GM23338 (cell line): Measurements from ENCODE around the gene CGRRF1. TPM values are rescaled to one million over a fixed set of nuclear protein-coding genes. Genes with fewer than 3 reads are reported as not detected.

Experiments used
- ATAC-seq: fragments of 200-7000 bp; cut with Tn5 transposase; 3 replicates; pipeline ENCODE4 v1.9.1; 2020
- DNase-seq: peaks from one replicate; pipeline ENCODE4 v3.0.0-alpha.2; 2015; ENCODE audit warnings: low spot score
- H2AFZ ChIP-seq: fragments of 200-600 bp; sonication (generic); 2 replicates; pipeline ENCODE4 v1.8.0; 2016; ENCODE audit warnings: antibody characterized with exemption, mild to moderate bottlenecking, moderate library complexity
- H3F3A ChIP-seq: fragments of 200-600 bp; sonication (generic); replicated peaks from 2 replicates; pipeline ENCODE4 v1.8.0; 2017; ENCODE audit warnings: antibody characterized with exemption, mixed run types, low read depth
- H3K27ac ChIP-seq: fragments of 200-600 bp; sonication (generic); 2 replicates; pipeline ENCODE4 v1.6.1; 2016; ENCODE audit warnings: low read depth
- H3K27me3 ChIP-seq: fragments of 200-600 bp; sonication (generic); 2 replicates; pipeline ENCODE4 v1.8.0; 2016; ENCODE audit warnings: mild to moderate bottlenecking, mixed run types, moderate library complexity; ENCODE audit not compliant: insufficient read depth
- H3K36me3 ChIP-seq: fragments of 200-600 bp; sonication (generic); 2 replicates; pipeline ENCODE4 v1.8.0; 2016; ENCODE audit warnings: mild to moderate bottlenecking; ENCODE audit not compliant: insufficient read depth
- H3K4me1 ChIP-seq: fragments of 200-600 bp; sonication (generic); 2 replicates; pipeline ENCODE4 v1.8.0; 2016; ENCODE audit warnings: mild to moderate bottlenecking, moderate library complexity; ENCODE audit not compliant: insufficient read depth
- H3K4me2 ChIP-seq: fragments of 200-600 bp; sonication (generic); 2 replicates; pipeline ENCODE4 v1.7.1; 2017; ENCODE audit warnings: mixed run types
- H3K4me3 ChIP-seq: fragments of 200-600 bp; sonication (generic); 2 replicates; pipeline ENCODE4 v1.6.1; 2016; ENCODE audit warnings: mixed run types
- H3K79me2 ChIP-seq: fragments of 200-600 bp; sonication (generic); replicated peaks from 2 replicates; pipeline ENCODE4 v1.8.0; 2017; ENCODE audit warnings: mild to moderate bottlenecking; ENCODE audit not compliant: insufficient read depth
- H3K9me2 ChIP-seq: fragments of 200-600 bp; sonication (generic); 2 replicates; pipeline ENCODE4 v1.8.0; 2017; ENCODE audit not compliant: insufficient read depth
- H4K20me1 ChIP-seq: fragments of 200-600 bp; sonication (generic); replicated peaks from 2 replicates; pipeline ENCODE4 v1.8.0; 2017; ENCODE audit warnings: mild to moderate bottlenecking; ENCODE audit not compliant: insufficient read depth
- H3K27ac Mint-ChIP-seq: 2 replicates; pipeline ENCODE4 v1.8.0; 2020; ENCODE audit warnings: inconsistent platforms, mild to moderate bottlenecking, moderate library complexity, mixed read lengths
- H3K27me3 Mint-ChIP-seq: 3 replicates; pipeline ENCODE4 v1.8.0; 2022; ENCODE audit warnings: low read depth, mild to moderate bottlenecking, moderate library complexity, mixed read lengths, inconsistent platforms; ENCODE audit not compliant: insufficient read depth, poor library complexity
- H3K36me3 Mint-ChIP-seq: 3 replicates; pipeline ENCODE4 v1.8.0; 2021; ENCODE audit warnings: low read depth, mild to moderate bottlenecking, inconsistent platforms, moderate library complexity, mixed read lengths
- H3K4me1 Mint-ChIP-seq: 3 replicates; pipeline ENCODE4 v1.8.0; 2020; ENCODE audit warnings: mild to moderate bottlenecking, inconsistent platforms, mixed read lengths
- H3K4me3 Mint-ChIP-seq: 3 replicates; pipeline ENCODE4 v1.8.0; 2021; ENCODE audit warnings: moderate library complexity, mild to moderate bottlenecking, inconsistent platforms, mixed read lengths
- H3K9me3 Mint-ChIP-seq: 3 replicates; pipeline ENCODE4 v1.8.0; 2020; ENCODE audit warnings: moderate library complexity, mild to moderate bottlenecking, inconsistent platforms, mixed read lengths
- CREB1 ChIP-seq: fragments of 250-450 bp; sonication (Bioruptor Pico); IDR thresholded peaks from 2 replicates; pipeline ENCODE4 v1.5.0; 2020; ENCODE audit warnings: low read depth, mild to moderate bottlenecking, moderate library complexity
- POLR2AphosphoS5 ChIP-seq: IDR thresholded peaks from 2 replicates; pipeline ENCODE4 v1.6.1; 2016; ENCODE audit warnings: antibody characterized with exemption, low read depth
- STAT1 ChIP-seq: IDR thresholded peaks from one replicate; pipeline ENCODE4 v1.6.1; 2016; ENCODE audit warnings: antibody characterized with exemption; ENCODE audit not compliant: unreplicated experiment
- polyA plus RNA-seq: library from polyadenylated mRNA; unstranded; fragments of >200 nt; fragmentation: Nextera tagmentation; extraction: Ambion mirVana; gene quantifications from 2 replicates; pipeline ENCODE4 v1.2.1, GENCODE V29; 2016
- total RNA-seq: library from RNA; depleted of rRNA; stranded (reverse); fragments of >200 nt; shearing (Covaris generic); gene quantifications from 2 replicates; pipeline ENCODE4 v1.2.3, GENCODE V29; 2014
- TF ChIP-seq, protein P1 (sequence below): fragments of 250-450 bp; sonication (Bioruptor Pico); IDR thresholded peaks from 2 replicates; pipeline ENCODE4 v1.5.0; 2020; ENCODE audit warnings: mild to moderate bottlenecking, moderate library complexity
- TF ChIP-seq, protein P2 (sequence below), 2 experiments: fragments of 200-600 bp in 1 of 2; sonication (generic) in 1 of 2; conservative IDR thresholded peaks; 2 replicates each; pipeline versions ENCODE4 v1.5.1 to v1.6.1; 2016 to 2017; ENCODE audit warnings: antibody characterized with exemption in 2 of 2, low read depth in 2 of 2, mild to moderate bottlenecking in 2 of 2, moderate library complexity in 1 of 2

Gene CGRRF1
- total and polyA plus RNA-seq, 2 experiments from 2014 or later: 18.8 to 28.3 TPM

DNA sequence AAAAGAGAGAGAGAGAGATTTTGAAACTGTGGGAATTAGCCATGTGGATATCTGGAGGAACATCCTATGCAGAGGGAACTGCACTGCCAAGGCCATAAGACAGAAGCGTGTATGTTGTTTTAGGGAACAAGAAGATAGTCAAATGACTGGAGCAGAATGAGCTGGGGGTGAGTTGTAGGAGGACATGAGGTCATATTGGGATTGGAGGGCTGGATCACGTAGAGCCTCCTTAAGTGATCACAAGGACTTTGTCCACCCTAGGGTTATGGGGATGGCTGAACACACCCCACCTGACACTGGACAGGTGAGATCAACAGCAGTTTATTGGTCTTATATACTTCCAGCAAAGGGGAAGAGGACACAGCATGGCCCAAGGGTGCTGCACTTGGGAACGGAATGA is 8.2 kb upstream of the CGRRF1 start:
- Mint-ChIP-seq H3K4me3 (no peak overlapping the region), H3K36me3 (no peaks in the 10 kb centered on the region), H3K27me3 (peaks cover 5% of the 10 kb centered on the region), H3K9me3 (no peaks in the 10 kb centered on the region), H3K4me1 (no peaks in the 10 kb centered on the region), H3K27ac (no peak overlapping the region)
- Histone ChIP-seq H3K27ac (no peak overlapping the region), H3F3A (no peaks in the 10 kb centered on the region), H3K4me2 (no peak overlapping the region), H3K27me3 (no peaks in the 10 kb centered on the region), H2AFZ (no peak overlapping the region; the same call in 1 of the 2 replicates), H3K9me2 (no peaks in the 10 kb centered on the region), H3K36me3 (no peaks in the 10 kb centered on the region), H3K4me1 (no peaks in the 10 kb centered on the region), H3K79me2 (no peaks in the 10 kb centered on the region), H4K20me1 (no peaks in the 10 kb centered on the region), H3K4me3 (no peak overlapping the region)
- ATAC-seq (no peak), DNase-seq (no peak)
- TF ChIP-seq, protein P1, sequence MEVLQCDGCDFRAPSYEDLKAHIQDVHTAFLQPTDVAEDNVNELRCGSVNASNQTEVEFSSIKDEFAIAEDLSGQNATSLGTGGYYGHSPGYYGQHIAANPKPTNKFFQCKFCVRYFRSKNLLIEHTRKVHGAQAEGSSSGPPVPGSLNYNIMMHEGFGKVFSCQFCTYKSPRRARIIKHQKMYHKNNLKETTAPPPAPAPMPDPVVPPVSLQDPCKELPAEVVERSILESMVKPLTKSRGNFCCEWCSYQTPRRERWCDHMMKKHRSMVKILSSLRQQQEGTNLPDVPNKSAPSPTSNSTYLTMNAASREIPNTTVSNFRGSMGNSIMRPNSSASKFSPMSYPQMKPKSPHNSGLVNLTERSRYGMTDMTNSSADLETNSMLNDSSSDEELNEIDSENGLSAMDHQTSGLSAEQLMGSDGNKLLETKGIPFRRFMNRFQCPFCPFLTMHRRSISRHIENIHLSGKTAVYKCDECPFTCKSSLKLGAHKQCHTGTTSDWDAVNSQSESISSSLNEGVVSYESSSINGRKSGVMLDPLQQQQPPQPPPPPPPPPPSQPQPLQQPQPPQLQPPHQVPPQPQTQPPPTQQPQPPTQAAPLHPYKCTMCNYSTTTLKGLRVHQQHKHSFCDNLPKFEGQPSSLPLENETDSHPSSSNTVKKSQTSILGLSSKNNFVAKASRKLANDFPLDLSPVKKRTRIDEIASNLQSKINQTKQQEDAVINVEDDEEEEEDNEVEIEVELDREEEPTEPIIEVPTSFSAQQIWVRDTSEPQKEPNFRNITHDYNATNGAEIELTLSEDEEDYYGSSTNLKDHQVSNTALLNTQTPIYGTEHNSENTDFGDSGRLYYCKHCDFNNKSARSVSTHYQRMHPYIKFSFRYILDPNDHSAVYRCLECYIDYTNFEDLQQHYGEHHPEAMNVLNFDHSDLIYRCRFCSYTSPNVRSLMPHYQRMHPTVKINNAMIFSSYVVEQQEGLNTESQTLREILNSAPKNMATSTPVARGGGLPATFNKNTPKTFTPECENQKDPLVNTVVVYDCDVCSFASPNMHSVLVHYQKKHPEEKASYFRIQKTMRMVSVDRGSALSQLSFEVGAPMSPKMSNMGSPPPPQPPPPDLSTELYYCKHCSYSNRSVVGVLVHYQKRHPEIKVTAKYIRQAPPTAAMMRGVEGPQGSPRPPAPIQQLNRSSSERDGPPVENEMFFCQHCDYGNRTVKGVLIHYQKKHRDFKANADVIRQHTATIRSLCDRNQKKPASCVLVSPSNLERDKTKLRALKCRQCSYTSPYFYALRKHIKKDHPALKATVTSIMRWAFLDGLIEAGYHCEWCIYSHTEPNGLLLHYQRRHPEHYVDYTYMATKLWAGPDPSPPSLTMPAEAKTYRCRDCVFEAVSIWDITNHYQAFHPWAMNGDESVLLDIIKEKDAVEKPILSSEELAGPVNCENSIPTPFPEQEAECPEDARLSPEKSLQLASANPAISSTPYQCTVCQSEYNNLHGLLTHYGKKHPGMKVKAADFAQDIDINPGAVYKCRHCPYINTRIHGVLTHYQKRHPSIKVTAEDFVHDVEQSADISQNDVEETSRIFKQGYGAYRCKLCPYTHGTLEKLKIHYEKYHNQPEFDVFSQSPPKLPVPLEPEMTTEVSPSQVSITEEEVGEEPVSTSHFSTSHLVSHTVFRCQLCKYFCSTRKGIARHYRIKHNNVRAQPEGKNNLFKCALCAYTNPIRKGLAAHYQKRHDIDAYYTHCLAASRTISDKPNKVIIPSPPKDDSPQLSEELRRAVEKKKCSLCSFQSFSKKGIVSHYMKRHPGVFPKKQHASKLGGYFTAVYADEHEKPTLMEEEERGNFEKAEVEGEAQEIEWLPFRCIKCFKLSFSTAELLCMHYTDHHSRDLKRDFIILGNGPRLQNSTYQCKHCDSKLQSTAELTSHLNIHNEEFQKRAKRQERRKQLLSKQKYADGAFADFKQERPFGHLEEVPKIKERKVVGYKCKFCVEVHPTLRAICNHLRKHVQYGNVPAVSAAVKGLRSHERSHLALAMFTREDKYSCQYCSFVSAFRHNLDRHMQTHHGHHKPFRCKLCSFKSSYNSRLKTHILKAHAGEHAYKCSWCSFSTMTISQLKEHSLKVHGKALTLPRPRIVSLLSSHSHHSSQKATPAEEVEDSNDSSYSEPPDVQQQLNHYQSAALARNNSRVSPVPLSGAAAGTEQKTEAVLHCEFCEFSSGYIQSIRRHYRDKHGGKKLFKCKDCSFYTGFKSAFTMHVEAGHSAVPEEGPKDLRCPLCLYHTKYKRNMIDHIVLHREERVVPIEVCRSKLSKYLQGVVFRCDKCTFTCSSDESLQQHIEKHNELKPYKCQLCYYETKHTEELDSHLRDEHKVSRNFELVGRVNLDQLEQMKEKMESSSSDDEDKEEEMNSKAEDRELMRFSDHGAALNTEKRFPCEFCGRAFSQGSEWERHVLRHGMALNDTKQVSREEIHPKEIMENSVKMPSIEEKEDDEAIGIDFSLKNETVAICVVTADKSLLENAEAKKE (CRISPR knock-in tag): no peak
- TF ChIP-seq, protein P2, sequence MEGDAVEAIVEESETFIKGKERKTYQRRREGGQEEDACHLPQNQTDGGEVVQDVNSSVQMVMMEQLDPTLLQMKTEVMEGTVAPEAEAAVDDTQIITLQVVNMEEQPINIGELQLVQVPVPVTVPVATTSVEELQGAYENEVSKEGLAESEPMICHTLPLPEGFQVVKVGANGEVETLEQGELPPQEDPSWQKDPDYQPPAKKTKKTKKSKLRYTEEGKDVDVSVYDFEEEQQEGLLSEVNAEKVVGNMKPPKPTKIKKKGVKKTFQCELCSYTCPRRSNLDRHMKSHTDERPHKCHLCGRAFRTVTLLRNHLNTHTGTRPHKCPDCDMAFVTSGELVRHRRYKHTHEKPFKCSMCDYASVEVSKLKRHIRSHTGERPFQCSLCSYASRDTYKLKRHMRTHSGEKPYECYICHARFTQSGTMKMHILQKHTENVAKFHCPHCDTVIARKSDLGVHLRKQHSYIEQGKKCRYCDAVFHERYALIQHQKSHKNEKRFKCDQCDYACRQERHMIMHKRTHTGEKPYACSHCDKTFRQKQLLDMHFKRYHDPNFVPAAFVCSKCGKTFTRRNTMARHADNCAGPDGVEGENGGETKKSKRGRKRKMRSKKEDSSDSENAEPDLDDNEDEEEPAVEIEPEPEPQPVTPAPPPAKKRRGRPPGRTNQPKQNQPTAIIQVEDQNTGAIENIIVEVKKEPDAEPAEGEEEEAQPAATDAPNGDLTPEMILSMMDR (conservative IDR thresholded peaks at IDR 0.05; ENCODE audit: low read depth in 2 of 2): no peak
- no peak for TF ChIP-seq CREB1 (CRISPR knock-in tag)
- no peak for TF ChIP-seq STAT1
- no peak for TF ChIP-seq POLR2AphosphoS5
